IMR-90 (cell line): ENCODE measurements around the gene PLCL1. TPM values are rescaled to one million over a fixed set of nuclear protein-coding genes. Genes with fewer than 3 reads are reported as not detected.

ENCODE experiments used
- ATAC-seq: fragments of 200-7000 bp; cut with Tn5 transposase; 2 replicates; pipeline ENCODE4 v1.9.1; 2020; ENCODE audit warnings: low read depth, mild to moderate bottlenecking, moderate library complexity
- BruUV-seq: library from RNA; stranded (reverse); fragments of 400-500 nt; replicated peaks from 2 replicates; lab custom pipeline; 2021; lab: Mats Ljungman, UMichigan
- CTCF ChIA-PET: fragments of 300-600 bp; formaldehyde crosslinking; extraction: SDS; loops from one replicate; lab custom pipeline; 2021; ENCODE audit warnings: antibody characterized with exemption; lab: Yijun Ruan, JAX
- POLR2A ChIA-PET: fragments of 300-600 bp; sonication (Branson Sonifier 250); formaldehyde crosslinking; loops from one replicate; lab custom pipeline; 2022; ENCODE audit warnings: antibody characterized with exemption; ENCODE audit not compliant: unreplicated experiment; lab: Charles Lee
- DNase-seq: peaks from one replicate; pipeline ENCODE4 v3.0.0; 2013
- H2AFZ ChIP-seq: replicated peaks from 2 replicates; pipeline ENCODE3; 2013; ENCODE audit warnings: low read length, mild to moderate bottlenecking; ENCODE audit not compliant: poor library complexity
- H2AK5ac ChIP-seq: 2 replicates; pipeline ENCODE4 v1.6.1; 2013; ENCODE audit warnings: low read depth, low read length, inconsistent platforms
- H2AK9ac ChIP-seq: replicated peaks from 2 replicates; pipeline ENCODE3; 2013; ENCODE audit warnings: mild to moderate bottlenecking, low read depth, low read length, moderate library complexity; ENCODE audit not compliant: poor library complexity
- H2BK120ac ChIP-seq: 2 replicates; pipeline ENCODE4 v1.6.1; 2013; ENCODE audit warnings: low read depth, low read length, inconsistent platforms
- H2BK15ac ChIP-seq: 3 replicates; pipeline ENCODE4 v1.6.1; 2013; ENCODE audit warnings: low read depth, low read length, inconsistent platforms
- H2BK20ac ChIP-seq: 2 replicates; pipeline ENCODE4 v1.6.1; 2013; ENCODE audit warnings: low read depth, mild to moderate bottlenecking, inconsistent platforms, low read length, moderate library complexity
- H2BK5ac ChIP-seq: 2 replicates; pipeline ENCODE4 v1.6.1; 2013; ENCODE audit warnings: mild to moderate bottlenecking, low read depth, low read length, inconsistent platforms; ENCODE audit not compliant: poor library complexity, severe bottlenecking
- H3K14ac ChIP-seq: replicated peaks from 2 replicates; pipeline ENCODE4 v1.6.1; 2013; ENCODE audit warnings: low read depth, low read length, inconsistent platforms
- H3K18ac ChIP-seq: 2 replicates; pipeline ENCODE4 v1.6.1; 2013; ENCODE audit warnings: low read depth, low read length, control low read depth
- H3K23ac ChIP-seq: 2 replicates; pipeline ENCODE4 v1.6.1; 2013; ENCODE audit warnings: low read depth, low read length, inconsistent platforms
- H3K27ac ChIP-seq: 2 replicates; pipeline ENCODE4 v1.5.1; 2013; ENCODE audit warnings: mild to moderate bottlenecking, control low read depth, low read length; ENCODE audit not compliant: insufficient read depth
- H3K27me3 ChIP-seq: 2 replicates; pipeline ENCODE4 v1.6.1; 2013; ENCODE audit warnings: low read length; ENCODE audit not compliant: control insufficient read depth, insufficient read depth
- H3K36me3 ChIP-seq: 2 replicates; pipeline ENCODE4 v1.6.1; 2013; ENCODE audit warnings: low read length, mixed read lengths; ENCODE audit not compliant: control insufficient read depth, insufficient read depth
- H3K4ac ChIP-seq: 2 replicates; pipeline ENCODE4 v1.6.1; 2013; ENCODE audit warnings: low read depth, low read length, inconsistent platforms
- H3K4me1 ChIP-seq: 2 replicates; pipeline ENCODE4 v1.6.1; 2013; ENCODE audit warnings: low read length, mixed read lengths; ENCODE audit not compliant: control insufficient read depth, insufficient read depth
- H3K4me2 ChIP-seq: 2 replicates; pipeline ENCODE4 v1.6.1; 2013; ENCODE audit warnings: low read depth, mild to moderate bottlenecking, control low read depth, low read length, moderate library complexity
- H3K4me3 ChIP-seq: 2 replicates; pipeline ENCODE4 v1.5.1; 2013; ENCODE audit warnings: low read depth, mild to moderate bottlenecking, control low read depth, low read length, moderate library complexity; ENCODE audit not compliant: insufficient read depth
- H3K56ac ChIP-seq: 2 replicates; pipeline ENCODE4 v1.6.1; 2013; ENCODE audit warnings: low read length, inconsistent platforms; ENCODE audit not compliant: insufficient read depth; ENCODE audit errors: extremely low read depth
- H3K79me1 ChIP-seq, 2 experiments: 2 replicates each; pipeline ENCODE4 v1.6.1; 2013; ENCODE audit warnings: low read length in 2 of 2, inconsistent platforms in 1 of 2, low read depth in 1 of 2
- H3K9ac ChIP-seq: 2 replicates; pipeline ENCODE4 v1.6.1; 2013; ENCODE audit warnings: low read depth, low read length, control low read depth
- H3K9me1 ChIP-seq: 2 replicates; pipeline ENCODE4 v1.6.1; 2013; ENCODE audit warnings: low read length, inconsistent platforms; ENCODE audit not compliant: insufficient read depth
- H3K9me3 ChIP-seq: 2 replicates; pipeline ENCODE4 v1.6.1; 2013; ENCODE audit warnings: low read length; ENCODE audit not compliant: control insufficient read depth, insufficient read depth
- H4K20me1 ChIP-seq: 2 replicates; pipeline ENCODE4 v1.6.1; 2013; ENCODE audit warnings: low read length, inconsistent platforms; ENCODE audit not compliant: insufficient read depth
- H4K5ac ChIP-seq: 2 replicates; pipeline ENCODE4 v1.6.1; 2013; ENCODE audit warnings: mild to moderate bottlenecking, low read depth, low read length, control low read depth
- H4K8ac ChIP-seq, 2 experiments: 2 replicates each; pipeline ENCODE4 v1.6.1; 2013; ENCODE audit warnings: low read depth in 2 of 2, low read length in 2 of 2, control low read depth in 1 of 2, inconsistent platforms in 1 of 2
- H4K91ac ChIP-seq: 2 replicates; pipeline ENCODE4 v1.6.1; 2013; ENCODE audit warnings: low read depth, low read length, inconsistent platforms; ENCODE audit not compliant: insufficient read depth
- USF2 ChIP-seq: fragments of 150-350 bp; IDR thresholded peaks from 2 replicates; pipeline ENCODE4 v1.6.1; 2017; ENCODE audit warnings: mild to moderate bottlenecking, antibody characterized with exemption, low read length, low read depth
- WGBS, 2 experiments: methylation state at CpG; one replicate each; pipeline versions ENCODE4 v1.1.5 to v1.1.7; 2013; ENCODE audit warnings: missing lambda C conversion rate in 2 of 2; ENCODE audit not compliant: insufficient read length in 1 of 2; ENCODE audit errors: extremely low coverage in 2 of 2; 5-methylcytosine and 5-hydroxymethylcytosine counted together
- dilution Hi-C: fragments of 300-500 bp; cut with HindIII; formaldehyde crosslinking; loops from one replicate; pipeline ENCODE4 v1.14.3; 2018; ENCODE audit warnings: low sequenced_read_pairs; ENCODE audit not compliant: unreplicated experiment
- in situ Hi-C: fragments of 300-500 bp; cut with MboI; formaldehyde crosslinking; loops from 3 replicates; pipeline ENCODE4 v1.14.3; 2019; ENCODE audit warnings: low sequenced_read_pairs, inconsistent platforms, mixed read lengths
- intact Hi-C: fragments of 100-400 bp; cut with micrococcal nuclease; formaldehyde crosslinking; loops from 2 replicates; pipeline ENCODE4 v1.10.0; 2022
- polyA plus RNA-seq, 3 experiments: library from polyadenylated mRNA; depleted of rRNA; stranded (reverse); fragments of >200 nt; gene quantifications; 2 replicates each; pipeline ENCODE4 v1.2.3, GENCODE V29; 2012; ENCODE audit warnings: low replicate concordance in 1 of 3
- total RNA-seq: library from RNA; depleted of rRNA; stranded (reverse); fragments of >200 nt; gene quantifications from 2 replicates; pipeline ENCODE4 v1.2.3, GENCODE V29; 2012

PLCL1 gene
- total and polyA plus RNA-seq, 2 of the 4 experiments (the other 2 are of a cell fraction): 0.14 to 0.18 TPM

GRCh38 chr2:197934261-197934933, 130.0 kb downstream of the PLCL1 start:
- H3K4me3 ChIP-seq: no peak overlapping the region
- H2BK20ac ChIP-seq: no peak overlapping the region
- no peak overlapping the region for H4K5ac ChIP-seq
- no peaks in the 10 kb centered on the region for H3K9me1 ChIP-seq
- TF ChIP-seq USF2: no peak
- ChIA-PET CTCF (no interaction called here), POLR2A (no interaction called here)
- no peak overlapping the region for H3K9ac ChIP-seq
- H3K36me3 ChIP-seq: no peaks in the 10 kb centered on the region
- no peak overlapping the region for H2BK5ac ChIP-seq
- ATAC-seq: no peak
- H4K91ac ChIP-seq: no peak overlapping the region
- BruUV-seq: no TSS peak
- no peaks in the 10 kb centered on the region for H4K20me1 ChIP-seq
- intact Hi-C loops (no loop called here), dilution Hi-C loops (no loop called here), in situ Hi-C loops (no loop called here)
- no peak overlapping the region for H2AK5ac ChIP-seq
- H2AFZ ChIP-seq: no peak overlapping the region
- no peak overlapping the region for H4K8ac ChIP-seq
- H2BK120ac ChIP-seq: no peak overlapping the region
- no peak overlapping the region for H2AK9ac ChIP-seq
- no peak overlapping the region for H2BK15ac ChIP-seq
- no peak overlapping the region for H3K27ac ChIP-seq
- H3K79me1 ChIP-seq: no peaks in the 10 kb centered on the region
- H3K23ac ChIP-seq: no peak overlapping the region
- no peak overlapping the region for H3K14ac ChIP-seq
- H3K18ac ChIP-seq: no peak overlapping the region
- no peaks in the 10 kb centered on the region for H3K27me3 ChIP-seq
- H3K4me2 ChIP-seq: no peak overlapping the region
- H3K4me1 ChIP-seq: no peaks in the 10 kb centered on the region
- no peak for DNase-seq
- no peak overlapping the region for H3K4ac ChIP-seq
- no peak overlapping the region for H3K56ac ChIP-seq
- WGBS, 2 experiments: no CpG with 5 or more reads among the region's 4 CpGs
- no peaks in the 10 kb centered on the region for H3K9me3 ChIP-seq
